Sciatic nerve (tissue), 2 donors: ENCODE results near the gene CLCN6. TPM values are rescaled to one million over a fixed set of nuclear protein-coding genes. Genes with fewer than 3 reads are reported as not detected.

Experiments
- ATAC-seq: fragments of 200-7000 bp; cut with Tn5 transposase; one replicate; pipeline ENCODE4 v1.9.1; 2020; ENCODE audit warnings: mild to moderate bottlenecking, moderate library complexity
- DNase-seq: peaks from one replicate; pipeline ENCODE4 v3.0.0-alpha.2; 2020; ENCODE audit warnings: low spot score
- intact Hi-C: fragments of 100-400 bp; cut with DNase I; formaldehyde crosslinking; loops from one replicate; pipeline ENCODE4 v1.14.2; 2022
- total RNA-seq: library from RNA; stranded (reverse); fragmentation: NEBNext Ultra II Directional; extraction: Animal tissue kit (Norgen Biotek cat#: 25700); gene quantifications from one replicate; pipeline ENCODE4 v1.2.1, GENCODE V29; 2021
- donor health status: DM: no; HTN: no; CAD: no.
- donor health status: DM: no; HTN: no; CAD: no.

Gene CLCN6, protein sequence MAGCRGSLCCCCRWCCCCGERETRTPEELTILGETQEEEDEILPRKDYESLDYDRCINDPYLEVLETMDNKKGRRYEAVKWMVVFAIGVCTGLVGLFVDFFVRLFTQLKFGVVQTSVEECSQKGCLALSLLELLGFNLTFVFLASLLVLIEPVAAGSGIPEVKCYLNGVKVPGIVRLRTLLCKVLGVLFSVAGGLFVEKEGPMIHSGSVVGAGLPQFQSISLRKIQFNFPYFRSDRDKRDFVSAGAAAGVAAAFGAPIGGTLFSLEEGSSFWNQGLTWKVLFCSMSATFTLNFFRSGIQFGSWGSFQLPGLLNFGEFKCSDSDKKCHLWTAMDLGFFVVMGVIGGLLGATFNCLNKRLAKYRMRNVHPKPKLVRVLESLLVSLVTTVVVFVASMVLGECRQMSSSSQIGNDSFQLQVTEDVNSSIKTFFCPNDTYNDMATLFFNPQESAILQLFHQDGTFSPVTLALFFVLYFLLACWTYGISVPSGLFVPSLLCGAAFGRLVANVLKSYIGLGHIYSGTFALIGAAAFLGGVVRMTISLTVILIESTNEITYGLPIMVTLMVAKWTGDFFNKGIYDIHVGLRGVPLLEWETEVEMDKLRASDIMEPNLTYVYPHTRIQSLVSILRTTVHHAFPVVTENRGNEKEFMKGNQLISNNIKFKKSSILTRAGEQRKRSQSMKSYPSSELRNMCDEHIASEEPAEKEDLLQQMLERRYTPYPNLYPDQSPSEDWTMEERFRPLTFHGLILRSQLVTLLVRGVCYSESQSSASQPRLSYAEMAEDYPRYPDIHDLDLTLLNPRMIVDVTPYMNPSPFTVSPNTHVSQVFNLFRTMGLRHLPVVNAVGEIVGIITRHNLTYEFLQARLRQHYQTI
- 48.4 TPM for total RNA-seq

DNA sequence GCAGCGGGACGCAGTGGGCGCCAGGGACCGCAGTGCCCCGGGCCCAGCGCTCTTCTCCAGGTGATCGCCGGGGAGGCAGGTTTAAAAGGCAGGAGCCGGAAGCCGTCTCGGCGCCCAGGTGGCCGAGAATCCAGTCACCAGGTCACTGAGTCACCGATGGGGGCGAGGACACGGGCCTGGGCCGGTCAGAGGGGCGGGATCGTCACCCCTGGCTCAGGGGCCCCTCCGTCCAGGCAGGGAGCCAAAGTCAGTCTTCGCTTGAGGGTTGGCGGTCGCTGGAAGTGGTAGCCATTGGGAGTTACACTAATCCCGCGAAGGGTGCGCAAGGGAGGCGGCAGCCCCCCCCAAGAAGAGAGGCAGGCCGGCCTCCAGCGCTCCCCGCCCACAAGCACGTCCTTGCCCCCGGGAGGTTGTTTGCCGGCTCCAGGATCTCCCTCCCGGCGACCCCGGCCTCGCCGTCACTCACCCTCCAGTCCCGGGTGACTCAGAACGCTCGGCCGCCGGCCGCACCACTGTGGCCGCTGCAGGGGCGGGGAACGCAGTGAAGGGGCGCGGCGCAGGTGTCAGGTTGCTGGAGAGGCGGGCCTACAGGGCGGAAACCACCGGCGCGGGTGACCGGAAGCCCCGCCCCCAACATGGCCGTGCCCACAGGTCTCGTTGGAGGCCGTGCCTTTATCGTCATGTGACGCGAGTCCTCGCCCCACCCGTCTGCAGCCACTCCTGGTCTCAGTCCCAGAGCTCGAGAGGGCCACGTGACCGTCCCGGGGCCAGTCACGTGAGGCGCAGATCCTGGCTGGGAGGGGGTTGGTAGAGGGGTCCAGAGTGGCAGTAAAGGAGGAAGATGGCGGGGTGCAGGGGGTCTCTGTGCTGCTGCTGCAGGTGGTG lies at the start of gene CLCN6, which contains the start of gene MTHFR:
Gene CLCN6 (plus strand): TSS at position 770 of the 885 bp plus-strand sequence. CDS start 72 bp downstream, at position 842.
Gene MTHFR (minus strand): TSS at position 543 of the 885 bp plus-strand sequence. CDS start 2,848 bp downstream, outside the sequence.
- intact Hi-C loops = no loop called here
- ATAC-seq (peak; percentile 92), DNase-seq (peak; percentile 99)

DNA sequence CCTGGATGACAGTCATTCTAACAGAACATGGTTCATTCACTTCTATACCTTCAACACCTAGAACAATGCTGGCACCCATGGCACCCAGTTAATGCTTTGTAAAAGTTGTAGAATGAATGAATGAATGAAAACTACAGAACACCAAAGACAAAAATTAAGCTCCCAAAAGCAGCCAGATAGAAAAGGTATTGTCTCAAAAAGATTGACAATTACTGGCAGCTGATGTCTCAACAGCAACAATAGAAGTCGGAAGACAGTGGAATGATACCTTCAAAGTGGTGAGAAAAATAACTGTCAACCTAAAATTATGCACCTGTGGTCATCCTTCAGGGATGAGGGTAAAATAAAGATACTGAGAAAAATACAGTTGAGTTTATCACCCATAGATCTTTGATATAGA lies 48.9 kb upstream of the CLCN6 start:
- ATAC-seq (no peak), DNase-seq (no peak)
- intact Hi-C loops = no loop called here

DNA sequence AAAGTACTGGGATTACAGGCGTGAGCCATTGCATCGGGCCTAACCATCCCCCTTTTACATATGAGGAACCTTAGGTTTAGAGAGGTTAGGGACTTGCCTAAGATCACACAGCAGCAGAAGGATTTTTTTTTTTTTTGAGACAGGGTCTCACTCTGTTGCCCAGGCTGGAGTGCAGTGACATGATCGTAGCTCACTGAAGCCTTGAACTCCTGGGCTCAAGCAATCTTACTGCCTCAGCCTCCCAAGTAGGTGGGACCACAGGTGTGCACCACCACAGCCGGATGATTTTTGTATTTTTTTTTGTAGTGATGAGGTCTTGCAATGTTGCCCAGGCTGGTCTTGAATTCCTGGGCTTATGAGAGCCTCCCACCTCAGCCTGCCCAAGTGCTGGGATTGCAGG lies 46.2 kb upstream of the CLCN6 start:
- intact Hi-C loops = no loop called here
- no peak for ATAC-seq
- DNase-seq = no peak

DNA sequence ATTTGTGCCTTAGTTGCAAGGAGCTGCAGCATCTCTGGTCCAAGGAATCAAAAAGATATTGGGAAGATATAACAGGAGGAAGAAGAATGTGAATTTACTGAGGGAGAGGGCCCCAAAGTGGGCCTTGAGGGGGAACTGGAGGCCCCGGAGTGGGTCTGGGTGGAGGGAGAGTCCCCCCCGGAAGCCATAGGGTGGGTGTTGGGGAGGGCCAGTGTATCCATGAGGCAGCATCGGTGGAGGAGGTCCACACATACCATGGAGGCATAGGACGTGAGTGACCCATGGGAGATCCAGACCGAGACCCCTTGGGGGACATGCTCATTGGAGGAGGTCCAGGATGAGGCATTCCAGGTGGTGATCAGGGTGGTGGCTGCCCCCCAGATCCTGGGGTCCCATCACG lies 44.7 kb upstream of the CLCN6 start:
- DNase-seq (no peak), ATAC-seq (no peak)
- intact Hi-C loops = no loop called here

DNA sequence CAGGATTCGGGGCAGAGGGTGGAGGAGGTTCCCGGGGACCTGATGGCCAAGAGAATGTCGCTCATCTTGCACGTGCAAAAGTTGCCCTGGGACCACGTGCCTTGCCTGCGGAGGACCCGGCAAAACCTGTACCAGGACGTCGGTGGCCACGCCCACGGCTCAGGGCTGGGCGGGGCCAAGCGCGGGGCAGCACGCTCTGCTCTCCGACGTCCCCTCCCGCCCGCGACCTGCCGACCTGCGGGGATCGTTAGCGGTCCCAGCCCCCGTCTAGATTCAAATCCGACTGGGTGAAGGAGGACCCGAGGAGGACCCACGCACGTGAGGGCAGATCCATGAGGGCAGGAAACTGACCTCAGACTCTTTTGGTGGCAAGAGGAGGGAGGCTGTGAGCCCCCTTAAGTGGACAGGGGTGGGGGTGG lies 44.0 kb upstream of the CLCN6 start, which contains the start of gene C1orf167:
Gene C1orf167 (plus strand): TSS at position 206 of the 419 bp plus-strand sequence. CDS start 2,208 bp downstream, outside the sequence.
- intact Hi-C loops = no loop called here
- peak; percentile 43 for ATAC-seq

DNA sequence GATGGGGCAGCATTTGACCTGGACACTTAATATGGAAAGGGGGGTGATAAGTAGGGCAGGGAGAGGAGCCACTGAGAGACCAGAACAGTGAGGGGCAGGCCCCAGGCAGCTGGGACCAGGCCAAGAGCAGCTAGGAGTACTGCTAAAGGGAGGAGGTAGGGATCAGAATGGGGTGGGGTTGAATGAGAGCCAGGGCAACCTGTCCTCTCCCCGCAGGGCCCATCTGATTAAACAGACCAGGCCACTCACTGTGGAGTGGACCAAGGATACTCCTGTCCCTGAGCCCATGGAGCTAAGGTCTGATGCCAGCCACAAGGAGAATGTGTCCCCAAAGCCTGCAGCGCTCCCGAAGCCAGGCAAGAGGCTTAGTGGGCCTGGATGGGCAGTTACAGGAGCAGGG lies 41.9 kb upstream of the CLCN6 start:
- DNase-seq (no peak), ATAC-seq (no peak)
- intact Hi-C loops = no loop called here

More for the DNA sequence above, 44.0 kb upstream of the CLCN6 start, which contains the start of gene C1orf167:
- DNase-seq = no peak

DNA sequence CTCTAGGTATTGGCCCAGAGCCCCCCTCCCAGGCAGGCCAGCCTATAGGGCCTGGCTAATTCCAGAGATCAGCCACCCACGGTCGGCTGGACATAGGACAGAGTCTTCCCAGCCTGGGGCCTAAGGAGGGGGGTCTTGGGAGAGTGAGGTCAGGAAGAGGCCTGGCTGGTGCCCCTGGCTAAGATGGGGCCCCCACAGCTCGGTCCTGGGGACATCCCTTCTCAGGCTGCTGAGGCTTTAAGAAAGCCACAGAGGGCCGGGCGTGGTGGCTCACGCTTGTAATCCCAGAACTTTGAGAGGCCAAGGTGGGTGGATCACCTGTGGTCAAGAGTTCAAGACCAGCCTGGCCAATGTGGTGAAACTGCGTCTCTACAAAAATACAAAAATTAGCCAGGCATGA lies 41.5 kb upstream of the CLCN6 start:
- ATAC-seq (no peak), DNase-seq (no peak)
- intact Hi-C loops = no loop called here

DNA sequence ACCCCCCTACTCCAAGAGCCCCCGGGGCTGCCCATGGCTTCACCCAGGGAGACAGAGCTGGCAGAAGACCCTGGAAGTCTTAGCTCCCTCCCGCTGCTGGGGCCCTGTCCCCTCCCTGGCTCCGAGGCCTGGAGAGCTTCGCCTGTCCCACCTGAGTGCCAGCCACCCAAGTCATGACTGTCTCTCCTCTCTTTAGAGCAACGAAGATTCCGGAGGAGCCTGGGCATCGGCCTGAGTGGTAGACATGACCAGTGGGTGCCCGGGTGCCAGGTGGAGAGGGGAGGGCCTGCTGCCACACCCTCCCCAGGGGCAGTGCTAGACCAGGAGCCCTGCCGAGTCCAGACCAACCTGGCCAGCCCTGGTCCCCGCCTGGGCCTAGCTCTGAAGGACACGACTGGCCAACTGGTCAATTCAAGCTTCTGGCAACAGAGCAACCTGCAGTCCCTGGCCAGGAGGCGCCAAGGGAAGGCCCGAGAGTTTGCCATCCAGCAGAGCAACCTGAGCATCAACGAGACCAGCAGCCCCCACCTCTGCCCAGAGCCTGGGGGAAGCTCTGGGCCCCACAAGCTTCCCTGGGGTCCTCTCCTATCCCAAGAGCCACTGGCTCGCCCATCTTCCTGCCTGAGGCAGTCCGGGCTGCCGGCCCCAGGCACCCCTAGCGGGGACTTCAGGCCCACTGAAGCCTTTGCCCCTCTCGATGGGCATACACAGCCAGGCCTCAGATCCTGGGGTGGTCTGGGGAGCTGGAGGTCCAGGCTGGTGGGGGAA lies 40.1 kb upstream of the CLCN6 start:
- ATAC-seq = no peak
- DNase-seq = no peak
- intact Hi-C loops = no loop called here

DNA sequence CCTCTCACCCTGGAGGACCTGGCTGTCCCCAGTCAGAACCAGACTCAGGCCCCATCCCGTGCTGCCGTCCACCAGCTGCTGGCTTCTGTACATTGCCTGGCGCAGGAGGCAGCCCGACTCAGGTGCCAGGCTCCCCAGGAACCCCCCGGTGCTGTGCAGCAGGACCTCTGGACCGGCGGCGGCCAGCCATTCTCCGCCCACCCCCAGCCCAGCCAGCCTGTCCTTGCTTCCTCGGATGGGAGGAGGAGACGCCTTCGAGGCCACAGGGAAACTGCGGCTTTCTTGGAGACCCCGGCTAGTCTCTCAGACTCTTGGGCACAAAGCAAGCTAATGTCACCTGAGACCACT lies 39.6 kb upstream of the CLCN6 start:
- ATAC-seq (no peak), DNase-seq (no peak)
- intact Hi-C loops = no loop called here

DNA sequence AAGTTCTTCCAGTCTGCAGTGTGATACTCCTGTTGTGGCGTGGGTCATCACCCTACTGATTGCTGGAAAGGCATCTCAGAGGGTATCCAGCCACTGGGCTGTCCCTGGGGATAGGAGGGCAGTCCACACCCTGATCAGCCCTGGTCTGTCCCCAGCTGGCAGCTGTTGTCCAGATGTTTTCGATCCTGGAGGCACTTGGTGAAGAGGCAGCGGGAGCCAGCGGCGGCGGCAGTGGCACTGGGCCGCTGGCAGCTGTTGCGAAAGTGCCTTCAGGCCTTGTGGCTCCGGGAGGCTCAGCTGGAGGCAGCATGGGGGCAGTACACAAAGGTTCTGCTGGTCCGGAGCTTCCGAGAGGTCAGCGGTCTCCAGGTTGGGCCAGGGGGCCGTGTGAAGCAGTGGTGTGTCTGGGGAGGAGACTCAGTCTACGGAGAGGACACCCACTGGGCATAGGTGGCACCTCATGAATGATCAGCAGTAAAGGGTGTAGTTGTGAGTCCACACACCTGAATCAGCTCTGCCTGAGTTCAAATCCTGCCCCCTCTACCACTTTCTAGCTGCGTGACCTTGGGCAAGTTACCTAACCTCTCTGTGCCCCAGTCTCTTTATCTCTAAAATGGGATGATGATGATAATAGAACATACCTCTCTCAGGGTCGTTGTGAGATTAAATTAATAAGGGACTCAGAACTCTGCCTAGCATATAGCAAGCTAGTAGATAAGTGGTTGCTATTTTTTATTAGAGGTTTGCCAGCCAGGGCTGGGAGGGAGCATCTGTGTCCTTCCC lies 37.9 kb upstream of the CLCN6 start:
- DNase-seq (no peak), ATAC-seq (no peak)
- intact Hi-C loops = no loop called here

DNA sequence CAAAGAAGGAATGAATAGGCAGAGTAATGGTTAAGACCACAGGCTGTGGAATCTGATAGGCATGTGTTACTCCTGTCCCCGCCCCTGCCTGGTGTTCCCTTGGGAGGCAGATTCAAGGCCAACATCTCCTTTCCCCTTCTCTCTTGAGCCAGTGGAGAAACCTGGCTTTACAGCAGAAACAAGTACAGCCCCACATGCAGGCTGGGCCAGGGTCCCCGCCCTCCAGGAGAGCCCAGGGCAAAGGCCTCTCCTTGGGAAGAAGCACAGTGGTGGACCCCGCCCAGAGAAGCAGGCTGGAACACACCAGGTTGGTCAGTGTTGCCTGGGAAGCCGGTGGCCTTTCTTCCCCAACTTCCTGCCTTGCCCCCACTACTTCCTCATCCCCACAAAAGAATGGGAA lies 37.2 kb upstream of the CLCN6 start:
- DNase-seq = no peak
- intact Hi-C loops = no loop called here
- ATAC-seq = no peak

DNA sequence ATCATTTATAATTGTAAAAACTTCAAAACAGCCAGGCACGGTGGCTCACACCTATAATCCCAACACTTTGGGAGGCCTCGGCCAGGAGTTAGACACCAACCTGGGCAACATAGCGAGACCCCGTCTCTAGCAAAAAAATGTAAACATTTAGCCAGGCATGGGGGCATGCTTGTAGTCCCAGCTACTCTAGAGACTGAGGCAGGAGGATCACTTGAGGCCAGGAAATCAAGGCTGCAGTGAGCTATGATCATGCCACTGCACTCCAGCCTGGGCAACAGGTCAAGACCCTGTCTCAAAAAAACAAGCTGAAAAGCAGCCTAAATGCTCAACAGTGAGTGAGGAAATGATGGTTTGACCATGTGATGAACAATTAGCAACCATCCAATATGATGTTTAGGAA lies 36.7 kb upstream of the CLCN6 start:
- intact Hi-C loops = no loop called here
- ATAC-seq (no peak), DNase-seq (no peak)

DNA sequence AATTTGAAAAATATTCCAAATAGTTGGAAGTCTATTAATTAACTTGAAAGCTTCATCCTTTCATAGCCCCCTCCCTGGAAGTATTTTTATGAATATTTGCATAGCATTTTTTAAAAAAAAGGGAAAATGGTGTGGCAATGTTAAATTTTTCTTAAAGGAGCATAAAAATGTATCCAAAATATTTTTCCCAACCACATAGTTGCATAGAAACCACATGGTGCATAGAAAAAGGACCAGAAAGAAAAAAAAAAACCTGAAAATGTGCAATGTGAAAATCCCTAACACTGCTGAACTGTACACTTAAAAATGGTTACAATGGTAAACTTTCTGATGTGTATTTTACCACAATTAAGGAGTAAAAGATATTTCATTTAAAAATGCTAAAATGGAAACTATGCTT lies 36.0 kb upstream of the CLCN6 start:
- no peak for ATAC-seq
- intact Hi-C loops = no loop called here
- no peak for DNase-seq

DNA sequence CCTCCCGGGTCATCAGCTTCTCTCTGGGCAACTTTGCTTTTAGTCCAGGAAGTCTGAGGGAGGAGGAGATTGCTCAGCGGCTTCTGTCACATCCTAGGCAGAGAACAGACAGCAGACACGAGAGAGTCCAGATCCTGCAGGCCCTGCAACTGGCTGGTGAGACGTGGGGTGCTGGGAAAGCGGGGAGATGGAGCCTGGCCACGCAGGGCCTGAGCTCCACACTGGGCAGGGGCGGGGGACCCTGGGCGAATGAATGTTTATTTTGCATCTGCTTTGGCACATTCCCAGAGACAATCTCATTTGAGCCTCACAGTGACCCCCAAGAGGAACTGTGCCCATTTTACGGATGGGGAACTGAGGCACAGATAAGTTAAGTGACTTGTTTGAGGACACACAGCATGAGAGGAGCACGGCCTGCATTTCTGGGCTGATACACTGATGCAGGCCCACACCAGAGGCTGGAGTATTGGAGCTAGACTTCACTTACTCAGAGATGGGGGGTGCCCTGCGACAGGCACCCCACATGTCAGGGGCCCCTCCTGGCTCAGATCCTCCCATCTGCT lies 34.4 kb upstream of the CLCN6 start:
- intact Hi-C loops = no loop called here
- ATAC-seq = no peak
- DNase-seq = no peak

DNA sequence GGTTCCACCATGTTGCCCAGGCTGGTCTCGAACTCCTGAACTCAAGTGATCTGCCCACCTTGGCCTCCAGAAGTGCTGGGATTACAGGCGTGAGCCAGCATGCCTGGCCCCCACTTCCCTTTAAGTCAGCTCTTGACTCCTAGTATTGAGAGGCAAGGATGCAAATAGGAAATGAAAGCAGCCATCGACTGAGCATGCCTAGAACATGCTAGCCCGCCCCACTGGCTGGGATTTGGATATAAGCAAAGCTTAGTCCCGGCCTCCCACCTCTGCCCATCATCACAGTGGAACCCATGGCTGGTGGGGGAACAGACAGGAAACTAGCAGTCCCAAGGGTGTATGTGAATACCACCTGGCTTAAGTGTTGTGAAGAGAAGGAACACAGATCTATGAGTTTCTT lies 33.5 kb upstream of the CLCN6 start:
- DNase-seq = no peak
- no peak for ATAC-seq
- intact Hi-C loops = no loop called here

DNA sequence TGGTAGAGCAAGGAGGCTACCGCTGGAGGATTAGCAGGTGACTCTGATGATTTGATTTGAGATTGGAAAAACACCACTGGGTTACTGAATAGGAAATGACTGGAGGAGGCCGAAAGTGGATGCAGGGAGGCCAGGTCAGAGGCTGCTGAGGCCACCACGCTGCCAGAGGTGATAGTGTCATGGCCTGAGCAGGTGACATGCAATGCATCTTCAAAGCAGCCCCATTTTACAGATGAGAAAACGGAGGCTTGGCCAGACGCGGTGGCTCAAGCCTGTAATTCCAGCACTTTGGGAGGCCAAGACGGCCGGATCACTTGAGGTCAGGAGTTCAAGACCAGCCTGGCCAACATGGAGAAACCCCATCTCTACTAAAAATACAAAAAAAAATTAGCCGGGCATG lies 31.2 kb upstream of the CLCN6 start:
- no peak for DNase-seq
- no peak for ATAC-seq
- intact Hi-C loops = no loop called here

DNA sequence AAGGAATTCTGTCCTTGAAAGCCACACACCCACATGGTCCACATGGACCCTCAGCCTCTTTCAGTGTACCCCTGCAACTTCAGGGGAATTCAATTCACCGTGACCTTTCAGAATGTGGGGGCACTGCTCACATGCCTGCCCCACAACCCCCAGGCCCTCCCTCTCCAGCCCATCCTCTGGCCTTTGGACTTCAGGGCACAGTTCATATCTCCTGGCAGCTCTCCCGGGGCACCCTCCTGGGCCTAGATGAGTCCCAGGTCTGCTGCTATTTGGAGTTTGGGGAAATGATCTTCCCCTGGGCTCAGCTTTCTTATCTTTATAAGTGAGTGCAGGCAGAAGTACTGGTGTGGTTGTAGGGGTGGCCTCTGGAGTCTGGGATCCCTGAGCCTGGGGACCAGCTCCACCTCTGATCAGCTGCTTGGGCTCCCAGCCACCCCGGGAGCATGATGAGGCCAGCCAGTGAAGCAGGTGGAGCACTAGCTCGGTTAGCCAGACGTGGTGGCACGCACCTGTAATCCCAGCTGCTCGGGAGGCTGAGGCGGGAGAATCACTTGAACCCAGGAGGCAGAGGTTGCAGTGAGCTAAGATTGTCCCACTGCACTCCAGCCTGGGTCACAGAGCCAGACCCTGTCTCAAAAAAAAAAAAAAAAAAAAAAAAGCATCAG lies 28.2 kb upstream of the CLCN6 start:
- ATAC-seq = no peak
- intact Hi-C loops = no loop called here
- DNase-seq = no peak
